ENCODE measurements around the gene MAML2.

Gene MAML2

DNA sequence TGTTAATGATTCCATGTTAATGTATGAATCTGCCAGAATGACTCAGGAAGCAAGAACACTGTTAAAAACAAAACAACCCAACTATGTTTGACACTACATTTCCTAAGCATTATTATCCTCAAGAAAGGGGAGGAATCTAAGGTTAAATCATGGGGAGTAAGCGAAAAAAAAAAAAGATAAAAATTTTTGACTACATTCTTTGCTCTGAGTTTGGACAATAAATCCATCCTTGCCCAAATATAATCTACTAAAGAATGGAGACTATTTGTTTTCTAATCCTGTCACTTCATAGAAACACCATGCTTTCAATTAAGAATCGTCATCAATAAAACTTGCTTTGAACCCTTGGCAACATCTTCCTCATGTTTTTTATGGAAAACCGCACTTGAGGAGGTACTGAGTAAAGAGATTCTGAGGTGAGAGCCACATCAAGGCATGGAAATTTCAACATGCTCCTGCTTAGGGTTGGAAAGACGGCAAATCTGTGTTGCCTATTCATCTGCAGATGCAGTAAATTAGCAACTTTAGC lies 9.7 kb downstream of the MAML2 start:
- TF ChIP-seq, protein P1, sequence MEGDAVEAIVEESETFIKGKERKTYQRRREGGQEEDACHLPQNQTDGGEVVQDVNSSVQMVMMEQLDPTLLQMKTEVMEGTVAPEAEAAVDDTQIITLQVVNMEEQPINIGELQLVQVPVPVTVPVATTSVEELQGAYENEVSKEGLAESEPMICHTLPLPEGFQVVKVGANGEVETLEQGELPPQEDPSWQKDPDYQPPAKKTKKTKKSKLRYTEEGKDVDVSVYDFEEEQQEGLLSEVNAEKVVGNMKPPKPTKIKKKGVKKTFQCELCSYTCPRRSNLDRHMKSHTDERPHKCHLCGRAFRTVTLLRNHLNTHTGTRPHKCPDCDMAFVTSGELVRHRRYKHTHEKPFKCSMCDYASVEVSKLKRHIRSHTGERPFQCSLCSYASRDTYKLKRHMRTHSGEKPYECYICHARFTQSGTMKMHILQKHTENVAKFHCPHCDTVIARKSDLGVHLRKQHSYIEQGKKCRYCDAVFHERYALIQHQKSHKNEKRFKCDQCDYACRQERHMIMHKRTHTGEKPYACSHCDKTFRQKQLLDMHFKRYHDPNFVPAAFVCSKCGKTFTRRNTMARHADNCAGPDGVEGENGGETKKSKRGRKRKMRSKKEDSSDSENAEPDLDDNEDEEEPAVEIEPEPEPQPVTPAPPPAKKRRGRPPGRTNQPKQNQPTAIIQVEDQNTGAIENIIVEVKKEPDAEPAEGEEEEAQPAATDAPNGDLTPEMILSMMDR (IDR thresholded peaks at IDR 0.05; ENCODE audit: low read depth, low read length) = no peak
- no peak overlapping the region for H3K4me3 ChIP-seq (ENCODE audit: low read depth, low read length)
- in situ Hi-C loops (cut with HindIII; ENCODE audit: low sequenced_read_pairs) = no loop called here
- no peak for DNase-seq (ENCODE audit: low read depth, low spot score)

DNA sequence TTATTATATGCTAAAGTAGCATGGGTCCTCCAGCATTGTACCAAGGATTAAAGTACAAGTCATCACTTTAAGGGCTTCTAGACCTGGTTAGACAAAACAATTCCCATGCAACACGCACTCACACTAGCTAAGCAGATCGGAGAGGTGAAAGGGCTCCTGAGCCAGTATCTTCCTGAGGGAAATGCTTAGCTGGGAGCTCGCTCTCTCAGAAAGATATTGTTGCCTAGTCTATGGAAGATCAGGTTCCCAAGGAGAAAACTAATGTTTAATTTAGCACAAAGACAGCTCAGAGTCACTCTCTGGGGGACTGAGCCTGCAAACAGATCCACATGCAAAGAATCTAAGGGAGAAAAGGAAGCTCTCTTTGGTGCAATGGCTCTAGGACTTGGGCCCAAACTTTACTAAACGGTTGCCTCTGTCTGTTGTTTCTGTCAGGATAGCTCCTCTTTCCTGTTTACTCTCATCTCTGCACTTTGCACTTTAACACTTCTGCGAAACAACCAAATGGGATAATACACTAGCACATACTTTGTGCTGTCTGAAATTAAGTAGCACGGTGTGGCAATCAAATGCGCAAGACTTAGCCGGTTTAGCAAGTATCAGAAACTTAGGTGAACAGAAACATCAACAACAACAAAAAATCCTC lies 10.7 kb downstream of the MAML2 start:
- H3K4me3 ChIP-seq (ENCODE audit: low read depth, low read length) = no peak overlapping the region
- TF ChIP-seq, protein P1 (IDR thresholded peaks at IDR 0.05; ENCODE audit: low read depth, low read length) = no peak
- DNase-seq (ENCODE audit: low read depth, low spot score) = no peak
- in situ Hi-C loops (cut with HindIII; ENCODE audit: low sequenced_read_pairs) = no loop called here

DNA sequence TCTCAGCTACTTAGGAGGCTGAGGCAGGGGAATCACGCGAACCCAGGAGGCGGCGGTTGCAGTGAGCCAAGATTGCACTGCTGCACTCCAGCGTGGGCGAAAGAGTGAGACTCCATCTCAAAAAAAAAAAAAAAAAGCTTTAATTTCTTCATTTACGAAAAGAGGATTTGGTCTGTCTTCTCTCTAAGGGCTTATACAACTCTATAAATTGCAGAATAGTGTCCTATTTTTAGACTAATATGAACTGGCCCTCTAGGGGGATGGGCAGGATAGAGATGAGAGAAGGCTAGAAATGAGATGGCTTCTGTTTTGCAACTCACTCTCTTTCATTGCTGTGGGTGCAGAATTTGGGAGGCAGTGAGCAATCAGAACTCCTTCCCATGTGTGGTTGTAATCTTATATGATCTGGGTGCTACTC lies 11.3 kb downstream of the MAML2 start:
- H3K4me3 ChIP-seq (ENCODE audit: low read depth, low read length) = no peak overlapping the region
- in situ Hi-C loops (cut with HindIII; ENCODE audit: low sequenced_read_pairs) = no loop called here
- DNase-seq (ENCODE audit: low read depth, low spot score) = no peak
- TF ChIP-seq, protein P1 (IDR thresholded peaks at IDR 0.05; ENCODE audit: low read depth, low read length) = no peak

DNA sequence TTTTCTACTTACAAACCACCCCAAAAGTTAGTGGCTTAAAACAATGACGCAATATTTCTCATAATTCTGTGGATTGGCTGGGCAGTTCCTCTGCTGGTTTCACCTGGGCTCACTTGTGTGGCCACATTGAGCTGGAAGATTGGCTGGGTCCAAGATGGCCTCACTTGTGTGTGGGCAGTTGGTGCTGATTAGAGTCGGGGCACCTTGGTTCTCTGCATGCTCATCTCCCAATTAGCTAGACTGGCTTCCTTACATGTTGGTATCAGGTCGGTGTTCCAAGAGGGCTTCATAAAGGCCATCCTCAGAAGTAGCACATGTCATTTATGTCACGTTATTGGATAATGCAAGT lies 12.5 kb downstream of the MAML2 start:
- DNase-seq (ENCODE audit: low read depth, low spot score) = no peak
- in situ Hi-C loops (cut with HindIII; ENCODE audit: low sequenced_read_pairs) = no loop called here
- H3K4me3 ChIP-seq (ENCODE audit: low read depth, low read length) = no peak overlapping the region
- TF ChIP-seq, protein P1 (IDR thresholded peaks at IDR 0.05; ENCODE audit: low read depth, low read length) = no peak

DNA sequence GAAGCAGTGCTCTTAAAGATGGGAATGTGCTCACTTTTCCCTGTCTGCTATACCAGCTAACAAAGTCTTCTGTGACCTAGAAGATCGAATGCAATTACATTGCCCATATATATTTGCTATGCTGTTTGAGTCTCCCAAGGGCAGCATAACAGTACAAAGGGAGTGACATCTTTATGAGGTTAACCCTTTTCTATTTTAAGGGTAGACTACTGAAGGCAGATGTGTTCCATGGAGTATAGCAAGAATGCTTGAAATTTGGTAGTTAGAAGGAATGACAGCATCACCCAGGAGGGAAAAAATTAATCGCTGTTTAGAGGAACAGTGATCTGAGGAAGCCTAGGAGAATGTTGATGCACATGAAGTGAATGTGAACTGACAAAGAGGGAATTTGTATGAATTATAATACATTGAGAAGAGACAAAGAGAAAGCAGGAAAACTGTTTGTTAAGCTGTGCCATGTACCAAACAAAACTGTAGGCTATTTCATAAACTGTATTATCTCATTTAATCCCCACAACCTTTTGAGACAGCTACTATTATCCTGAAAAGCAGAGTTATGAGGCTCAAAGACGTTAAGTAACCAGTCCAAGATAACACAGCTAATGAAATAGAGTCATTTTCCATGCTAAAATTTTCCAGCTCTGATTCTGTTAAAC lies 13.0 kb downstream of the MAML2 start:
- in situ Hi-C loops (cut with HindIII; ENCODE audit: low sequenced_read_pairs) = no loop called here
- TF ChIP-seq, protein P1 (IDR thresholded peaks at IDR 0.05; ENCODE audit: low read depth, low read length) = no peak
- H3K4me3 ChIP-seq (ENCODE audit: low read depth, low read length) = no peak overlapping the region
- peak; percentile 44 for DNase-seq (ENCODE audit: low read depth, low spot score)

DNA sequence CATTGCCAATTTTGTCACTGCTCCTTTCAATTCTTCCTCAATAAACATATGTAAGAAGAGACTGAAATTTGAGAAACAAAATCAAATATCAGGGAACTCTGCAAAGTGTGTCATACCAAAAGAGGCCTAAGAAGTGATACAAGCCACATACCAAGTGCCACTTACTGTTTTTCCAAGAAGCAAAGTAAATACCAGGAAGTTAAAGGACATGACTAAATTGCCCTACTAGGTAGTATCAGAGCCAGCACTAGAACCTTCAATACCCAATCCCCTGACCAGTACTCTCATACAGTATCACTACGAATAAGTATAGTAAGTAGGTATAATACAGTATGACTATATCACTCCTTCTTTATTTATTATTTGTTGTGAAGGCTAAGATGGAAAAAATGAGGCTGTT lies 13.6 kb downstream of the MAML2 start:
- H3K4me3 ChIP-seq (ENCODE audit: low read depth, low read length) = no peak overlapping the region
- in situ Hi-C loops (cut with HindIII; ENCODE audit: low sequenced_read_pairs) = no loop called here
- TF ChIP-seq, protein P1 (IDR thresholded peaks at IDR 0.05; ENCODE audit: low read depth, low read length) = no peak
- no peak for DNase-seq (ENCODE audit: low read depth, low spot score)

Data from astrocyte of the spinal cord (primary cell).